DOHH2 (cell line): ENCODE data around the gene RASIP1.

Experiments used
- CTCF ChIP-seq: fragments of 200-600 bp; sonication (generic); IDR thresholded peaks from one replicate; pipeline ENCODE4 v1.5.1; 2014; ENCODE audit warnings: antibody characterized with exemption, mild to moderate bottlenecking, low read depth, low read length; ENCODE audit not compliant: poor library complexity, severe bottlenecking
- EZH2phosphoT487 ChIP-seq: fragments of 200-600 bp; sonication (generic); IDR thresholded peaks from 2 replicates; pipeline ENCODE4 v1.6.1; 2017; ENCODE audit warnings: borderline replicate concordance, mild to moderate bottlenecking, antibody characterized with exemption, low read length, moderate library complexity, mixed read lengths

DNA sequence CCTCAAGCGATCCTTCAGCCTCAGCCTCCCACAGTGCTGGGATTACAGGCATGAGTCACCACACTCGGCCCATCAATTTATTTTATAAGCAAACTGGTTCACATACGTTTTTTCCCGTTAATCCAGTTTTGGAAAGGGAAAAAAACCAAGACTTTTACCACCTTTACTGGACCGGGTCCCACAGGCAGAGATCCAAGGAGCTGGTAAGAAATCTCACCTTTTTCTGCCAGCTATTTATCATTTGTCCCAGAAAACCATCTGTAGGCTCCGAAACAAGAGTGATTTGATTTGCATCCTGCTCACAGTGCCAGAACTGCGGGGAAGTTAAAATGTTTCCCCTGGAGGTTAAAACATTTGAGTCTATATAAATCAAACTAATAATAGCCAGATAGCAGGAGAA is 51.0 kb downstream of the RASIP1 start:
- TF ChIP-seq EZH2phosphoT487 (no peak), CTCF (no peak)
